PC-3 (cell line): ENCODE results near the gene TNPO2. TPM values are rescaled to one million over a fixed set of nuclear protein-coding genes. Genes with fewer than 3 reads are reported as not detected.

Experiments
- ATAC-seq: fragments of 200-7000 bp; cut with Tn5 transposase; 2 replicates; pipeline ENCODE4 v1.9.1; 2020; ENCODE audit warnings: mild to moderate bottlenecking, moderate library complexity
- BruUV-seq: library from RNA; stranded (reverse); fragments of 400-500 nt; replicated peaks from 2 replicates; lab custom pipeline; 2021; lab: Mats Ljungman, UMichigan
- CTCF ChIA-PET: fragments of 300-600 bp; sonication (Branson Sonifier 250); formaldehyde crosslinking; loops from one replicate; lab custom pipeline; 2022; ENCODE audit warnings: antibody characterized with exemption; lab: Charles Lee
- POLR2A ChIA-PET: fragments of 300-600 bp; sonication (Branson Sonifier 250); formaldehyde crosslinking; loops from one replicate; lab custom pipeline; 2022; ENCODE audit warnings: antibody characterized with exemption; ENCODE audit not compliant: unreplicated experiment; lab: Charles Lee
- DNase-seq: peaks from one replicate; pipeline ENCODE4 v3.0.0-alpha.2; 2015
- H2AFZ ChIP-seq: fragments of 300-600 bp; sonication (generic); 2 replicates; pipeline ENCODE4 v1.6.0; 2016; ENCODE audit warnings: antibody characterized with exemption, low read length
- H3F3A ChIP-seq: fragments of 300-600 bp; sonication (generic); one replicate; pipeline ENCODE4 v1.6.0; 2017; ENCODE audit warnings: antibody characterized with exemption, low read length, control low read depth, mild to moderate bottlenecking; ENCODE audit not compliant: unreplicated experiment
- H3K27ac ChIP-seq: fragments of 300-600 bp; sonication (generic); 2 replicates; pipeline ENCODE4 v1.5.1; 2016; ENCODE audit warnings: mild to moderate bottlenecking, low read length
- H3K27me3 ChIP-seq: fragments of 300-600 bp; sonication (generic); 2 replicates; pipeline ENCODE4 v1.6.1; 2016; ENCODE audit warnings: low read length, mixed read lengths
- H3K36me3 ChIP-seq: fragments of 300-600 bp; sonication (generic); 2 replicates; pipeline ENCODE4 v1.6.1; 2016; ENCODE audit warnings: low read depth, mixed run types, low read length, mixed read lengths
- H3K4me1 ChIP-seq: fragments of 300-600 bp; sonication (generic); 2 replicates; pipeline ENCODE4 v1.5.1; 2016; ENCODE audit warnings: low read length; ENCODE audit not compliant: insufficient read depth
- H3K4me2 ChIP-seq: fragments of 300-600 bp; sonication (generic); 2 replicates; pipeline ENCODE4 v1.6.0; 2016; ENCODE audit warnings: low read length
- H3K4me3 ChIP-seq: fragments of 300-600 bp; sonication (generic); 2 replicates; pipeline ENCODE4 v1.5.1; 2016; ENCODE audit warnings: mild to moderate bottlenecking, low read length, mixed read lengths
- H3K79me2 ChIP-seq: fragments of 300-600 bp; sonication (generic); 2 replicates; pipeline ENCODE4 v1.6.1; 2017; ENCODE audit warnings: low read length, mixed read lengths
- H3K9ac ChIP-seq: fragments of 300-600 bp; sonication (generic); 2 replicates; pipeline ENCODE4 v1.6.0; 2016; ENCODE audit warnings: mild to moderate bottlenecking, low read length
- H3K9me2 ChIP-seq: fragments of 300-600 bp; sonication (generic); replicated peaks from 2 replicates; pipeline ENCODE4 v1.6.1; 2016; ENCODE audit warnings: mixed run types, low read length, mixed read lengths
- H3K9me3 ChIP-seq: fragments of 300-600 bp; sonication (generic); 2 replicates; pipeline ENCODE4 v1.6.1; 2016; ENCODE audit warnings: low read length, mixed read lengths
- H4K20me1 ChIP-seq: fragments of 300-600 bp; sonication (generic); 2 replicates; pipeline ENCODE4 v1.6.1; 2016; ENCODE audit warnings: low read length, mixed read lengths
- CTCF ChIP-seq: fragments of 300-600 bp; sonication (generic); conservative IDR thresholded peaks from 2 replicates; pipeline ENCODE4 v1.5.1; 2017; ENCODE audit warnings: antibody characterized with exemption, low read depth, mild to moderate bottlenecking, low read length
- EZH2 ChIP-seq: fragments of 300-600 bp; sonication (generic); IDR thresholded peaks from one replicate; pipeline ENCODE4 v1.6.1; 2017; ENCODE audit warnings: antibody characterized with exemption, mild to moderate bottlenecking, low read length; ENCODE audit not compliant: unreplicated experiment
- EZH2phosphoT487 ChIP-seq: fragments of 300-600 bp; sonication (generic); IDR thresholded peaks from 2 replicates; pipeline ENCODE4 v1.6.1; 2018; ENCODE audit warnings: mild to moderate bottlenecking, antibody characterized with exemption, low read length, borderline replicate concordance
- intact Hi-C: fragments of 100-400 bp; cut with micrococcal nuclease; formaldehyde crosslinking; loops from 2 replicates; pipeline ENCODE4 v1.9.0; 2023
- total RNA-seq: library from RNA; depleted of rRNA; stranded (reverse); fragments of >200 nt; gene quantifications from 2 replicates; pipeline ENCODE4 v1.2.3, GENCODE V29; 2014

TNPO2 gene
- total RNA-seq, 1 experiment from 2014 or later: 50.6 TPM

- no peaks in the 10 kb centered on the region for H4K20me1 ChIP-seq
- no peaks in the 10 kb centered on the region for H3F3A ChIP-seq
- ChIA-PET POLR2A (interaction anchor here (0.6 kb wide), 1 partner anchor 27 kb away, joined by 3 read pairs; no protein-coding TSS in a partner anchor), CTCF (interaction anchor here (1.0 kb wide), 1 partner anchor 10 kb away, joined by 4 read pairs; no protein-coding TSS in a partner anchor)
- H3K27ac ChIP-seq: no peak overlapping the region
- no peaks in the 10 kb centered on the region for H3K9me2 ChIP-seq
- no TSS peak for BruUV-seq
- peaks cover 11% of the 10 kb centered on the region for H3K27me3 ChIP-seq
- TF ChIP-seq EZH2: no peak
- TF ChIP-seq EZH2phosphoT487: no peak
- no peak for TF ChIP-seq CTCF
- peak overlapping the region; percentile 43 for H2AFZ ChIP-seq
- H3K79me2 ChIP-seq: no peaks in the 10 kb centered on the region
- no peak overlapping the region for H3K9ac ChIP-seq
- peaks cover 12% of the 10 kb centered on the region for H3K4me1 ChIP-seq
- DNase-seq (peak; percentile 64), ATAC-seq (peak; percentile 64)
- intact Hi-C loops: no loop called here
- peaks cover 30% of the 10 kb centered on the region for H3K36me3 ChIP-seq
- H3K9me3 ChIP-seq: no peaks in the 10 kb centered on the region
- peak overlapping the region; percentile 78 for H3K4me2 ChIP-seq
- H3K4me3 ChIP-seq: peak overlapping the region; percentile 48
These were observed 26.3 kb upstream of the TNPO2 start for GRCh38 chr19:12749938-12750521.

DNA sequence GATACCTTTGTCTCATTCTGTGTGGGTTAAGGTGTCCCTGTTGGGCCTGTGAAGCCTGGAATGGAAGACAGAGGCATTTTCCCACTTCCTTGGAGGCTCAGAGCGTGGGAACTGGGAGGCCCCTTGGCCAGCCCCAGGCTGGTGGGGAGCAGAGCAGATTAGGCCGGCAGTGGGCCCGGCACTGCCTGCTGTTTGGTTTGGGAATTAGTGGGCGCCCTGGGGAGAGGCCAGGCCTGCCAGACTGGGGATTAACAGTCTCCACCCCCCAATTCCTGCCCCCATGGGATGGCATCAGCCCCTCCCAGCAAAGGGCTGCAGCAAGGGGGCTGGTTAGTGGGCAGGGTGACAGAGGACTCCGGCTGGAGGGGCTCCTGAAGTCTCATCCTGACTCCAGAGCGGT is 24.8 kb upstream of the TNPO2 start:
- H3K27me3 ChIP-seq: peaks cover 11% of the 10 kb centered on the region
- H3K9ac ChIP-seq: no peak overlapping the region
- no TSS peak for BruUV-seq
- H3K27ac ChIP-seq: no peak overlapping the region
- POLR2A ChIA-PET: no interaction called here
- no peaks in the 10 kb centered on the region for H3K79me2 ChIP-seq
- no peak overlapping the region for H3K4me3 ChIP-seq
- no peaks in the 10 kb centered on the region for H3F3A ChIP-seq
- no peak for TF ChIP-seq EZH2phosphoT487
- no peak for TF ChIP-seq CTCF
- TF ChIP-seq EZH2: no peak
- no peaks in the 10 kb centered on the region for H3K9me3 ChIP-seq
- ATAC-seq (no peak), DNase-seq (no peak)
- H4K20me1 ChIP-seq: no peaks in the 10 kb centered on the region
- no peaks in the 10 kb centered on the region for H3K9me2 ChIP-seq
- intact Hi-C loops: no loop called here
- H3K36me3 ChIP-seq: peaks cover 37% of the 10 kb centered on the region
- no peak overlapping the region for H3K4me2 ChIP-seq
- H2AFZ ChIP-seq: no peak overlapping the region
- CTCF ChIA-PET: no interaction called here
- H3K4me1 ChIP-seq: peaks cover 12% of the 10 kb centered on the region

GRCh38 chr19:12745166-12745897 is 21.6 kb upstream of the TNPO2 start:
- no peak for DNase-seq
- H4K20me1 ChIP-seq: no peaks in the 10 kb centered on the region
- no peak overlapping the region for H2AFZ ChIP-seq
- ChIA-PET CTCF (no interaction called here), POLR2A (no interaction called here)
- no peaks in the 10 kb centered on the region for H3K79me2 ChIP-seq
- no peak for ATAC-seq
- intact Hi-C loops: no loop called here
- BruUV-seq: no TSS peak
- H3F3A ChIP-seq: no peaks in the 10 kb centered on the region
- H3K36me3 ChIP-seq: peaks cover 41% of the 10 kb centered on the region
- TF ChIP-seq EZH2 (no peak), CTCF (no peak), EZH2phosphoT487 (no peak)
- H3K9me2 ChIP-seq: no peaks in the 10 kb centered on the region
- H3K9ac ChIP-seq: no peak overlapping the region
- H3K4me3 ChIP-seq: no peak overlapping the region
- no peaks in the 10 kb centered on the region for H3K27me3 ChIP-seq
- H3K9me3 ChIP-seq: no peaks in the 10 kb centered on the region
- H3K4me2 ChIP-seq: no peak overlapping the region
- H3K27ac ChIP-seq: no peak overlapping the region
- H3K4me1 ChIP-seq: peaks cover 9% of the 10 kb centered on the region
